OCI-LY3 (cell line): ENCODE data around the gene MLC1.

ENCODE experiments used
- H2AFZ ChIP-seq: fragments of 200-600, 300-600 bp; shearing (Covaris generic); 2 replicates; pipeline ENCODE4 v1.6.0; 2014; ENCODE audit warnings: antibody characterized with exemption, low read depth, low read length
- H3K27ac ChIP-seq: fragments of 200-600, 300-600 bp; sonication (generic); 2 replicates; pipeline ENCODE4 v1.5.1; 2014; ENCODE audit warnings: mild to moderate bottlenecking, low read length, moderate library complexity, mixed read lengths
- H3K27me3 ChIP-seq: fragments of 200-600, 300-600 bp; sonication (generic); 2 replicates; pipeline ENCODE4 v1.6.1; 2014; ENCODE audit warnings: low read depth, low read length, mixed read lengths
- H3K36me3 ChIP-seq: fragments of 200-600, 300-600 bp; sonication (generic); replicated peaks from 2 replicates; pipeline ENCODE3; 2014; ENCODE audit warnings: low read depth, low read length, mixed read lengths
- H3K4me1 ChIP-seq: fragments of 300-600, 200-600 bp; sonication (generic); 2 replicates; pipeline ENCODE4 v1.6.1; 2014; ENCODE audit warnings: low read length, mixed read lengths
- H3K4me2 ChIP-seq: fragments of 200-600, 300-600 bp; sonication (generic); 2 replicates; pipeline ENCODE4 v1.6.1; 2014; ENCODE audit warnings: low read length, mixed read lengths
- H3K4me3 ChIP-seq: fragments of 300-600, 200-600 bp; sonication (generic); 2 replicates; pipeline ENCODE4 v1.5.1; 2014; ENCODE audit warnings: antibody characterized with exemption, mild to moderate bottlenecking, low read length, moderate library complexity
- H3K79me2 ChIP-seq: fragments of 300-600, 200-600 bp; shearing (Covaris generic); 2 replicates; pipeline ENCODE4 v1.6.1; 2014; ENCODE audit warnings: mild to moderate bottlenecking, low read length, mixed read lengths
- H3K9ac ChIP-seq: fragments of 300-600, 200-600 bp; shearing (Covaris generic); 2 replicates; pipeline ENCODE4 v1.6.0; 2014; ENCODE audit warnings: mild to moderate bottlenecking, low read length, moderate library complexity
- H3K9me3 ChIP-seq: fragments of 200-600, 300-600 bp; shearing (Covaris generic); 2 replicates; pipeline ENCODE4 v1.6.1; 2014; ENCODE audit warnings: low read length, mixed read lengths; ENCODE audit not compliant: insufficient read depth
- H4K20me1 ChIP-seq: fragments of 200-600, 300-600 bp; sonication (generic); 2 replicates; pipeline ENCODE4 v1.6.1; 2016; ENCODE audit warnings: low read length, mixed read lengths; ENCODE audit not compliant: insufficient read depth
- CTCF ChIP-seq: fragments of 200-600, 300-600 bp; sonication (generic); IDR thresholded peaks from 2 replicates; pipeline ENCODE4 v1.5.1; 2014; ENCODE audit warnings: antibody characterized with exemption, low read length, low read depth
- EZH2phosphoT487 ChIP-seq: fragments of 200-600 bp; shearing (Covaris generic); IDR thresholded peaks from 2 replicates; pipeline ENCODE4 v1.6.1; 2018; ENCODE audit warnings: antibody characterized with exemption, mixed run types, low read depth

Gene MLC1

GRCh38 chr22:50068096-50068495, 17.1 kb downstream of the MLC1 start:
- no peaks in the 10 kb centered on the region for H3K4me1 ChIP-seq
- TF ChIP-seq EZH2phosphoT487 (no peak), CTCF (no peak)
- H3K9ac ChIP-seq, result no peak overlapping the region
- no peaks in the 10 kb centered on the region for H3K9me3 ChIP-seq
- no peaks in the 10 kb centered on the region for H4K20me1 ChIP-seq
- H3K4me3 ChIP-seq, result no peak overlapping the region
- H3K27me3 ChIP-seq, result no peaks in the 10 kb centered on the region
- H2AFZ ChIP-seq, result no peak overlapping the region
- no peaks in the 10 kb centered on the region for H3K79me2 ChIP-seq
- H3K27ac ChIP-seq, result no peak overlapping the region
- no peak overlapping the region for H3K4me2 ChIP-seq
- H3K36me3 ChIP-seq, result no peaks in the 10 kb centered on the region

GRCh38 chr22:50067244-50067643, 18.0 kb downstream of the MLC1 start:
- H3K9me3 ChIP-seq, result no peaks in the 10 kb centered on the region
- H2AFZ ChIP-seq, result no peak overlapping the region
- TF ChIP-seq CTCF (no peak), EZH2phosphoT487 (no peak)
- H3K9ac ChIP-seq, result no peak overlapping the region
- H3K79me2 ChIP-seq, result no peaks in the 10 kb centered on the region
- H4K20me1 ChIP-seq, result no peaks in the 10 kb centered on the region
- H3K27me3 ChIP-seq, result no peaks in the 10 kb centered on the region
- H3K27ac ChIP-seq, result no peak overlapping the region
- H3K36me3 ChIP-seq, result no peaks in the 10 kb centered on the region
- no peak overlapping the region for H3K4me3 ChIP-seq
- H3K4me1 ChIP-seq, result no peaks in the 10 kb centered on the region
- H3K4me2 ChIP-seq, result no peak overlapping the region

- Histone ChIP-seq H3K9ac (no peak overlapping the region), H3K9me3 (no peaks in the 10 kb centered on the region), H3K36me3 (no peaks in the 10 kb centered on the region), H3K27me3 (no peaks in the 10 kb centered on the region), H3K4me2 (no peak overlapping the region), H3K79me2 (no peaks in the 10 kb centered on the region), H4K20me1 (no peaks in the 10 kb centered on the region), H3K27ac (no peak overlapping the region), H2AFZ (no peak overlapping the region), H3K4me1 (no peaks in the 10 kb centered on the region), H3K4me3 (no peak overlapping the region)
- no peak for TF ChIP-seq CTCF
Observed at GRCh38 chr22:50064453-50064852, 20.8 kb downstream of the MLC1 start.

- Histone ChIP-seq H4K20me1 (no peaks in the 10 kb centered on the region), H3K36me3 (no peaks in the 10 kb centered on the region), H3K9ac (no peak overlapping the region), H3K27ac (no peak overlapping the region), H3K27me3 (no peaks in the 10 kb centered on the region), H3K79me2 (no peaks in the 10 kb centered on the region), H3K4me3 (no peak overlapping the region), H2AFZ (no peak overlapping the region), H3K9me3 (no peaks in the 10 kb centered on the region), H3K4me1 (no peaks in the 10 kb centered on the region), H3K4me2 (no peak overlapping the region)
- TF ChIP-seq EZH2phosphoT487 (no peak), CTCF (no peak)
Observed at GRCh38 chr22:50063589-50064393, 21.4 kb downstream of the MLC1 start.
